SK-N-SH treated with all-trans-retinoic acid at 6 μM for 48 hours (cell line): Measurements from ENCODE around the gene GRIA1.

Source experiments
- ARNTL ChIP-seq: fragments of 450-650 bp; formaldehyde crosslinking; IDR thresholded peaks from 2 replicates; pipeline ENCODE4 v1.5.0; 2020; ENCODE audit warnings: low read depth, mild to moderate bottlenecking, moderate library complexity, borderline replicate concordance
- PATZ1 ChIP-seq: fragments of 250-450 bp; sonication (Bioruptor Pico); IDR thresholded peaks from 2 replicates; pipeline ENCODE4 v1.8.0; 2020; ENCODE audit warnings: mild to moderate bottlenecking, moderate library complexity, borderline replicate concordance
- RARB ChIP-seq: fragments of 250-450 bp; sonication (Bioruptor Pico); IDR thresholded peaks from 2 replicates; pipeline ENCODE4 v1.8.0; 2021; ENCODE audit warnings: mild to moderate bottlenecking, moderate library complexity
- TOX ChIP-seq: fragments of 250-450 bp; sonication (Bioruptor Pico); IDR thresholded peaks from 2 replicates; pipeline ENCODE4 v1.8.0; 2021; ENCODE audit warnings: mild to moderate bottlenecking, moderate library complexity, borderline replicate concordance
- ZFP3 ChIP-seq: fragments of 250-450 bp; sonication (Bioruptor Pico); IDR thresholded peaks from 2 replicates; pipeline ENCODE4 v1.5.0; 2020; ENCODE audit warnings: mild to moderate bottlenecking, moderate library complexity

DNA sequence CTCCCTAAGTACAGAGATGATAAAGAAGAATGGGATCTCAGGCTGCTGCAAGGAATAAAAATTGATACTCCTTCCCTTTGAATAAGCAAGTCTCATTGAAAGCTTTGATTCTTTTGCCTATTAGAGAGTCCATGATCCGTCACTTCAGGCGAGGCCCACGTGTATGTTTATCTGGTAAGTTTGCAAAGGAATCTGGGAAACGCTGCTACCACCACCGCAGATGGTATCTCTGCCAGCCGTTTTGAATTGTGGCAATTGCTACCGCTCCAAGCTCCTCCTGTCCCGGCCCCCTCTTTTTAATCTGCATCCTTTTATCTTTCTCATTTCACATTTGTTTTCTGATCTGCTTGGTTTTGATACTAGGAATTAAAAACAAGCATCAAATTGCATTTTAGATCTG lies 42.9 kb upstream of the GRIA1 start:
- TF ChIP-seq RARB (CRISPR knock-in tag) = no peak
- no peak for TF ChIP-seq PATZ1 (CRISPR knock-in tag)
- no peak for TF ChIP-seq ZFP3 (CRISPR knock-in tag)
- TF ChIP-seq TOX = no peak
- TF ChIP-seq ARNTL = no peak
